BLaER1 (cell line): ENCODE results near the gene TMEM134.

Experiments
- H3K27ac ChIP-seq: shearing (Covaris generic); formaldehyde crosslinking; 2 replicates; pipeline ENCODE4 v1.8.1; 2022
- H3K27me3 ChIP-seq: shearing (Covaris generic); formaldehyde crosslinking; 2 replicates; pipeline ENCODE4 v1.8.1; 2022
- H3K36me3 ChIP-seq: shearing (Covaris generic); formaldehyde crosslinking; 2 replicates; pipeline ENCODE4 v1.8.1; 2022
- H3K4me1 ChIP-seq: shearing (Covaris generic); formaldehyde crosslinking; 2 replicates; pipeline ENCODE4 v1.8.1; 2022
- H3K4me2 ChIP-seq: shearing (Covaris generic); formaldehyde crosslinking; 2 replicates; pipeline ENCODE4 v1.8.1; 2022
- H3K4me3 ChIP-seq: shearing (Covaris generic); formaldehyde crosslinking; 2 replicates; pipeline ENCODE4 v1.8.1; 2022
- H3K9ac ChIP-seq: shearing (Covaris generic); formaldehyde crosslinking; 2 replicates; pipeline ENCODE4 v1.8.1; 2022
- H3K9me3 ChIP-seq: shearing (Covaris generic); formaldehyde crosslinking; 2 replicates; pipeline ENCODE4 v1.8.1; 2022
- H4K20me1 ChIP-seq: shearing (Covaris generic); formaldehyde crosslinking; 2 replicates; pipeline ENCODE4 v1.8.1; 2022
- Cebpa-rat ChIP-seq: shearing (Covaris generic); IDR thresholded peaks from 2 replicates; pipeline ENCODE4 v1.8.1; 2022

Gene TMEM134

GRCh38 chr11:67415501-67416304, 53.3 kb downstream of the TMEM134 start, which contains the start of gene CARNS1:
Gene CARNS1 (plus strand): TSS chr11:67415678. CDS start chr11:67416200, 522 bp downstream.
- TF ChIP-seq Cebpa-rat: no peak
- Histone ChIP-seq H3K9me3 (no peaks in the 10 kb centered on the region), H3K36me3 (no peaks in the 10 kb centered on the region), H3K27me3 (peaks cover 24% of the 10 kb centered on the region), H3K27ac (no peak within 1 kb of the TSS), H4K20me1 (0 out of 2 replicates have a peak, but pooled peaks cover 7% of the 10 kb centered on the region), H3K4me1 (peaks cover 99% of the 10 kb centered on the region), H3K4me3 (peak within 1 kb of the TSS; percentile 33; the same call in 1 of the 2 replicates), H3K9ac (0 out of 2 replicates have a peak within 1 kb of the TSS, but pooled peaks have one; percentile 28), H3K4me2 (peak within 1 kb of the TSS; percentile 100)

- TF ChIP-seq Cebpa-rat: no peak
- H3K4me3 ChIP-seq: no peak overlapping the region; the same call in 1 of the 2 replicates
- H4K20me1 ChIP-seq: 0 out of 2 replicates have a peak, but pooled peaks cover 7% of the 10 kb centered on the region
- H3K27me3 ChIP-seq: peaks cover 24% of the 10 kb centered on the region
- H3K4me2 ChIP-seq: peak overlapping the region; percentile 100
- no peaks in the 10 kb centered on the region for H3K36me3 ChIP-seq
- no peak overlapping the region for H3K27ac ChIP-seq
- H3K9ac ChIP-seq: peak overlapping the region; percentile 16; the same call in 1 of the 2 replicates
- H3K9me3 ChIP-seq: no peaks in the 10 kb centered on the region
- H3K4me1 ChIP-seq: peaks cover 99% of the 10 kb centered on the region
These were observed 55.7 kb downstream of the TMEM134 start for GRCh38 chr11:67413266-67413849.

GRCh38 chr11:67412495-67413179, 56.4 kb downstream of the TMEM134 start:
- no peak for TF ChIP-seq Cebpa-rat
- H3K27me3 ChIP-seq: peaks cover 24% of the 10 kb centered on the region
- no peaks in the 10 kb centered on the region for H3K9me3 ChIP-seq
- H3K4me1 ChIP-seq: peaks cover 99% of the 10 kb centered on the region
- 0 out of 2 replicates have a peak, but pooled peaks cover 5% of the 10 kb centered on the region for H4K20me1 ChIP-seq
- H3K36me3 ChIP-seq: no peaks in the 10 kb centered on the region
- peak overlapping the region; percentile 16; the same call in 1 of the 2 replicates for H3K9ac ChIP-seq
- no peak overlapping the region; the same call in 1 of the 2 replicates for H3K4me3 ChIP-seq
- H3K27ac ChIP-seq: no peak overlapping the region
- H3K4me2 ChIP-seq: peak overlapping the region; percentile 100

- no peak for TF ChIP-seq Cebpa-rat
- Histone ChIP-seq H3K4me1 (peaks cover 99% of the 10 kb centered on the region), H3K4me2 (peak overlapping the region; percentile 100), H3K36me3 (no peaks in the 10 kb centered on the region), H3K9ac (no peak overlapping the region), H3K9me3 (no peaks in the 10 kb centered on the region), H3K27me3 (peaks cover 24% of the 10 kb centered on the region), H3K4me3 (no peak overlapping the region), H3K27ac (no peak overlapping the region), H4K20me1 (no peaks in the 10 kb centered on the region)
These were observed 57.3 kb downstream of the TMEM134 start for GRCh38 chr11:67411785-67412152.
